ENCODE results near the gene LILRA1. TPM values are rescaled to one million over a fixed set of nuclear protein-coding genes. Genes with fewer than 3 reads are reported as not detected.
"Not testable (repeated sequence)": the region's sequence is repeated elsewhere in the genome, so short reads cannot be mapped to it uniquely, and the experiment has no call there.

LILRA1 gene
- total RNA-seq, 4 donors from 2014 or later, result 0.21 to 0.91 (median 0.29) TPM; not detected in 1

DNA sequence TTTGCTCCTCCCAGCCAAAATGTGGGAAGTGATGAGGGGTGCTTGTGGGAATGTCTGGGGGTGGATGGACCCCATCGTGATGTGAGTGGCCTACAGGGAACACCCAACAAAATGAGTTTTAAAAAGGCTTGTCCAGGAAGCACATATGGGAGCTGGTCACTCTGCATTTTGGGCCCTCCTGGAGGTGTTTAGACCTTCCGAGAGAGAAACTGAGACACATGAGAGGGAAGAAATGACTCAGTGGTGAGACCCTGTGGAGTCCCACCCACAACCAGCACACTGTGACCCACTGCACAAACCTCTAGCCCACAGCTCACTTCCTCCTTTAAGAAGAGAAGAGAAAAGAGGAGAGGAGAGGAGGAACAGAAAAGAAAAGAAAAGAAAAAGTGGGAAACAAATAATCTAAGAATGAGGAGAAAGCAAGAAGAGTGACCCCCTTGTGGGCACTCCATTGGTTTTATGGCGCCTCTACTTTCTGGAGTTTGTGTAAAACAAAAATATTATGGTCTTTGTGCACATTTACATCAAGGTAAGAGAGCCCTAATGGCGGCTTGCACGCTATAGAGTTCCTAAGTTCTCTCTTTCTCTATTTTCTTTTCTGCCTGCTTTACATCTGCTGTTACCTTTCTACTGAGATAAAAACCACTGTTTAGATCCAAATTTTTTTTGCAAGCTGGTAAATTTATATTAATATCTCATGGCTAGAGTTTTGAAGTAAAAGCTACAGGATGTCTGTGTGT, 23.6 kb downstream of the LILRA1 start:
- Histone ChIP-seq H3K4me3 (no peak overlapping the region), H3K9me3 (no peaks in the 10 kb centered on the region), H3K36me3 (no peaks in the 10 kb centered on the region), H3K27ac (no peak overlapping the region), H3K27me3 (no peaks in the 10 kb centered on the region), H3K4me1 (no peaks in the 10 kb centered on the region)
- DNase-seq, result no peak
- TF ChIP-seq POLR2A (IDR thresholded peaks at IDR 0.05), result no peak
- TF ChIP-seq, protein P1, sequence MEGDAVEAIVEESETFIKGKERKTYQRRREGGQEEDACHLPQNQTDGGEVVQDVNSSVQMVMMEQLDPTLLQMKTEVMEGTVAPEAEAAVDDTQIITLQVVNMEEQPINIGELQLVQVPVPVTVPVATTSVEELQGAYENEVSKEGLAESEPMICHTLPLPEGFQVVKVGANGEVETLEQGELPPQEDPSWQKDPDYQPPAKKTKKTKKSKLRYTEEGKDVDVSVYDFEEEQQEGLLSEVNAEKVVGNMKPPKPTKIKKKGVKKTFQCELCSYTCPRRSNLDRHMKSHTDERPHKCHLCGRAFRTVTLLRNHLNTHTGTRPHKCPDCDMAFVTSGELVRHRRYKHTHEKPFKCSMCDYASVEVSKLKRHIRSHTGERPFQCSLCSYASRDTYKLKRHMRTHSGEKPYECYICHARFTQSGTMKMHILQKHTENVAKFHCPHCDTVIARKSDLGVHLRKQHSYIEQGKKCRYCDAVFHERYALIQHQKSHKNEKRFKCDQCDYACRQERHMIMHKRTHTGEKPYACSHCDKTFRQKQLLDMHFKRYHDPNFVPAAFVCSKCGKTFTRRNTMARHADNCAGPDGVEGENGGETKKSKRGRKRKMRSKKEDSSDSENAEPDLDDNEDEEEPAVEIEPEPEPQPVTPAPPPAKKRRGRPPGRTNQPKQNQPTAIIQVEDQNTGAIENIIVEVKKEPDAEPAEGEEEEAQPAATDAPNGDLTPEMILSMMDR (IDR thresholded peaks at IDR 0.05), result no peak
- intact Hi-C loops (cut with DNase I; ENCODE audit: low total_unique reads), result no loop called here

DNA sequence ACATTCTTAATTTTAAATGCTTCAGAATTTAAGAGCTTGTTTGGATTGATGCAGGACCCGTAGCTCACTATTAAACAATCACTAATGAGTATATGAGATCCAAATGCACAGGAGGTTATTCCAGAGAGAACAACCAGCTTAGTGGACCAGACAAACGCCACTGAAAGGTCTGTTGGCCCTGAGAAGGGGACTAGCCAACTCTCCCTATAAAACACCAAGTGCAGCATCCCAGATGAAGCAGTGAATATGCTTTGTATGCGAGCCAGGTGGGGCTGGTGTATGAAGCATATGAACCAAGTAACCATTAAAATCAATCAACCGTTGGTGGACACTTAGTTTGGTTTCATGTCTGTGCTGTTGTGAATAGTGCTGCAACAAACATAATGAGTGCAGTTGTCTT, 27.0 kb downstream of the LILRA1 start:
- H3K36me3 ChIP-seq, result no peaks in the 10 kb centered on the region
- intact Hi-C loops (cut with DNase I; ENCODE audit: low total_unique reads), result no loop called here
- H3K9me3 ChIP-seq, result no peaks in the 10 kb centered on the region
- TF ChIP-seq, protein P1 (IDR thresholded peaks at IDR 0.05), result no peak
- no peak for TF ChIP-seq POLR2A (IDR thresholded peaks at IDR 0.05)
- no peak for DNase-seq
- no peak overlapping the region for H3K4me3 ChIP-seq
- H3K27me3 ChIP-seq, result no peaks in the 10 kb centered on the region
- H3K4me1 ChIP-seq, result no peaks in the 10 kb centered on the region
- no peak overlapping the region for H3K27ac ChIP-seq

DNA sequence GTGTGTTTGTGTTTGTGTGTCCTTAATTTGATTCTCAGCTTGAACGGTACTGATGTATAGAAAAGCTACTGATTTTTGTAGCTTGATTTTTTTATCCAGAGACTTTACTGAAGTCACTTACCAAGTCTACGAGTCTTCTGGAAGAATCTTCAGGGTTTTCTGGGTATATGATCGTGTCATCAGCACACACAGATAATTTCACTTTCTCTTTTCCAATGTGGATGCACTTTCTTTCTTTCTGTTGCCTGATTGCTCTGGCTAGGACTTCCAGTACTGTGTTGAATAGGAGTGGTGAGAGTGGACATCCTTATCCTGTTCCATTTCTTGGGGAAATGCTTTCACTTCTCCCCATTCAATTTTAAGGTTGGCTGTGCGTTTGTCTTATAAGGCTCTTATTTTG, 29.0 kb downstream of the LILRA1 start:
- Histone ChIP-seq H3K9me3 (no peaks in the 10 kb centered on the region), H3K4me3 (no peak overlapping the region), H3K27me3 (no peaks in the 10 kb centered on the region), H3K4me1 (no peaks in the 10 kb centered on the region), H3K36me3 (no peaks in the 10 kb centered on the region), H3K27ac (no peak overlapping the region)
- no peak for DNase-seq
- no peak for TF ChIP-seq POLR2A (IDR thresholded peaks at IDR 0.05)
- TF ChIP-seq, protein P1 (IDR thresholded peaks at IDR 0.05), result no peak
- intact Hi-C loops (cut with DNase I; ENCODE audit: low total_unique reads), result no loop called here

DNA sequence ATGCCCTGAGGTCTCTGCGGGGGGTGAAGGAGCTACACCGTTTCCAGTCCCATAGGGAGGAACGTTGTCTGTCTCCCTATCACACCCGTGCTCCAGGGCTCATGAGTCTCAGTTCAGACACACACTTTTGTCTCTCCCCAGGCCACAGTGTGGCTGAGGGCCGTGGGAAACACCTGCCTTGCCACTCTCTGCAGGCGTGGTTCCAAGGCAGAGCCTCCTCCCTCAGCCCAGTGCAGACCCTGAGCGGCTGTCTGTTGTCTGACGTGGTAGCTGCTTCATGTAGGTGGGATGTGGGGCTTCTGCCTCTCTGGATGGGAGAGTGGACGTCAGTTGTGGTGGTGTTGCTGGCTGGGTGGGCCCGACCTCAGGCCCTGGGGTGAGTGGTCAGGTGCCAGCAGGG, 30.8 kb downstream of the LILRA1 start:
- H3K4me3 ChIP-seq; DNase-seq; H3K4me1 ChIP-seq; H3K9me3 ChIP-seq; H3K36me3 ChIP-seq; intact Hi-C loops (cut with DNase I; ENCODE audit: low total_unique reads); H3K27me3 ChIP-seq; H3K27ac ChIP-seq: not testable (repeated sequence)

DNA sequence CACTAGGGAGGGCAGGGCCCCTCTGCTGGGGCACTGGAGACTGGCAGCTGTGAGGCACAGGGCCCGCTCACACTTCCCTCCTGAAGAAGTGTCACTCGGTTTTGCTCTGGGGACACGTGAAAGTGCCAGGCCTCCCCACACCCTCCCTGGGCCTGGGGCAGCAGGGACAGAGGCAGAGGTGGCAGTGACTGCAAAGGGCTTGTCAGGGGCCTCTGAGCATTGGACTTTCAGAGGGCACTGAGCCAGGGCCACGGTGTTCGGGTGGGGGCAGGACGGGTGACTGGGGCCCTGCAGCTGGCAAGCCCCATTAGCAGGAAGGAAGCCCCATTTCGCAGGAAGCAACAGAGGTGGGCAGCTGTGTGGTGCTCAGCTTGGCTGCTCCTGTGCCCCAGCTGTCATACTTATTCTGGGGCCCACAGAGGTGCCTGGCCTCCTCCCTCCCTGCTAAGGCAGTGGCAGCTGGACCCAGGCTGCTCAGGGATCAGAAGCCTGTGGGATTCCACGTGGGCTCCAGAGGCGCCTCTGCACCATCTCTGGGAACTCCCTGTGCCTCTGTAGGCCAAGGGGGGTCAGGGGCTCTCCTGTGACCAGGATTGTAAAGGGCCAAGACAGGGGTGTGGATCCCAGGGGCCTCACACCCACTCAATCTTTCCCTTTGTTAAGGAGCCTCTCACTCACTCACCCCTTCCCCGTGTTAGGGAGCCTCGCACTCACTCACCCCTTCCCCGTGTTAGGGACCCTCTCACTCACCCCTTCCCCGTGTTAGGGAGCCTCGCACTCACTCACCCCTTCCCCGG, 31.7 kb downstream of the LILRA1 start:
- DNase-seq; H3K9me3 ChIP-seq; intact Hi-C loops (cut with DNase I; ENCODE audit: low total_unique reads); H3K4me3 ChIP-seq; H3K4me1 ChIP-seq; H3K36me3 ChIP-seq; H3K27ac ChIP-seq; H3K27me3 ChIP-seq: not testable (repeated sequence)

DNA sequence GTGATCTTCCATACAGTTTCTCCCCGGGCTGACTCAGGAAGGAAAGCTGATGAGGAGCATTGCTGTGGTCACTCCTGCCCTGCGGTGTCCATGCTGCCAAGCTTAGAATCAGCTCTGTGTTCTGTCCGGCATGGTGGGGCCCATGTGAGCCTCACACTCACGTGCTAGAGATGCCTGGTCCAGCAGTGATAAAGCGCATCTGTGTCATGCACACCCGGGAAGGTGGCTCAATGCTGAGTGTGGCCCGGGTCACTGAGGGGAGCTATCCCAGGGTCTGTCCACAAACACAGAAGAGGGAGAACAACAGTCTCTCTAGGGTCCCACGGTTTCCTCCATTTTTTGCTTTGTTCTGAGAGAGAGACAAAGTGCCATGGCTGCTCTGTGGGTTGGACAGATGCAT, 33.3 kb downstream of the LILRA1 start:
- Histone ChIP-seq H3K9me3 (no peaks in the 10 kb centered on the region), H3K27me3 (no peaks in the 10 kb centered on the region), H3K4me3 (no peak overlapping the region), H3K27ac (no peak overlapping the region), H3K4me1 (no peaks in the 10 kb centered on the region), H3K36me3 (no peaks in the 10 kb centered on the region)
- intact Hi-C loops (cut with DNase I; ENCODE audit: low total_unique reads), result no loop called here
- no peak for TF ChIP-seq POLR2A (IDR thresholded peaks at IDR 0.05)
- TF ChIP-seq, protein P1 (IDR thresholded peaks at IDR 0.05), result no peak
- no peak for DNase-seq

DNA sequence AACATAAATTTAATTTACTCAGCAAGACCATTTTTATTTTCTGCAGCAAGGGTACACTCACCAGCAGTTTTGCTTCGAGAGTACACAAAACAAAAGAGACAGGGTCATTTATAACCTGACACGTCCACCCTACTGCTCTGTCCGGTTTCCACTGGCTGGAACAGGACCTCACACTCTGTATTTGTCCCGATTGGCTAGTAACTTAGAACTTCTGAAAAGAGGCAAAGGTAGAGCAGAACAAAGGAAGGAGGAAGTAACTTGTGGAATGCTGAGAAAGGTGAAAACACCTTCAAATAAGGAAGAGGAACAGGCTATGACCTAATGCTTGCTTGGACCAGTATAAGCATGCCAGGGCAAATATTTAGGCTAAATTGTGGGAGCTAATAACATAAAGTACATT, 34.5 kb downstream of the LILRA1 start:
- H3K9me3 ChIP-seq; H3K4me3 ChIP-seq; H3K27ac ChIP-seq; DNase-seq; H3K36me3 ChIP-seq; intact Hi-C loops (cut with DNase I; ENCODE audit: low total_unique reads); H3K4me1 ChIP-seq; H3K27me3 ChIP-seq: not testable (repeated sequence)

DNA sequence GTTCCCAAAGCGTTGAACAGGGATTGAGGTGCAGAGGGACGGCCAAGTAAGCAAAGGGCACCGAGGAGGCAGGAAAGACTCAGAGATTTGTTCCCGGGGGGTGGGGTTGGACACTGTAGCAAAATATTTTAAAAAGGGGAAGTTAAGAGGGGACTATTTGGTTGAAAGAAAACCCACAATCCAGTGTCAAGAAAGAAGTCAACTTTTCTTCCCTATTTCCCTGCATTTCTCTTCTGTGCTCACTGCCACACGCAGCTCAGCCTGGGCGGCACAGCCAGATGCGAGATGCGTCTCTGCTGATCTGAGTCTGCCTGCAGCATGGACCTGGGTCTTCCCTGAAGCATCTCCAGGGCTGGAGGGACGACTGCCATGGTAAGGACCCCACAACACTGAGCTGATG, 36.8 kb downstream of the LILRA1 start, which contains the start of gene LILRB1:
LILRB1 (plus strand) TSS at position 223 of the 400 bp plus-strand sequence. CDS start 590 bp downstream, outside the sequence.
- H3K27ac ChIP-seq; DNase-seq; intact Hi-C loops (cut with DNase I; ENCODE audit: low total_unique reads); H3K36me3 ChIP-seq; H3K27me3 ChIP-seq; H3K9me3 ChIP-seq; H3K4me1 ChIP-seq; H3K4me3 ChIP-seq: not testable (repeated sequence)
